PC-9 (cell line): ENCODE results near the gene CBR4.

Source experiments
- CTCF ChIP-seq: fragments of 200-600 bp; sonication (generic); conservative IDR thresholded peaks from 2 replicates; pipeline ENCODE4 v1.6.1; 2017; ENCODE audit warnings: mixed run types, antibody characterized with exemption, mild to moderate bottlenecking, moderate library complexity
- EZH2 ChIP-seq: fragments of 200-600 bp; sonication (generic); IDR thresholded peaks from 2 replicates; pipeline ENCODE4 v1.8.0; 2017; ENCODE audit warnings: antibody characterized with exemption, low read depth

GRCh38 chr4:169050284-169050683 is 40.2 kb upstream of the CBR4 start:
- TF ChIP-seq EZH2 (no peak), CTCF (no peak)
